ENCODE results near the gene TM4SF1.

TM4SF1 gene

DNA sequence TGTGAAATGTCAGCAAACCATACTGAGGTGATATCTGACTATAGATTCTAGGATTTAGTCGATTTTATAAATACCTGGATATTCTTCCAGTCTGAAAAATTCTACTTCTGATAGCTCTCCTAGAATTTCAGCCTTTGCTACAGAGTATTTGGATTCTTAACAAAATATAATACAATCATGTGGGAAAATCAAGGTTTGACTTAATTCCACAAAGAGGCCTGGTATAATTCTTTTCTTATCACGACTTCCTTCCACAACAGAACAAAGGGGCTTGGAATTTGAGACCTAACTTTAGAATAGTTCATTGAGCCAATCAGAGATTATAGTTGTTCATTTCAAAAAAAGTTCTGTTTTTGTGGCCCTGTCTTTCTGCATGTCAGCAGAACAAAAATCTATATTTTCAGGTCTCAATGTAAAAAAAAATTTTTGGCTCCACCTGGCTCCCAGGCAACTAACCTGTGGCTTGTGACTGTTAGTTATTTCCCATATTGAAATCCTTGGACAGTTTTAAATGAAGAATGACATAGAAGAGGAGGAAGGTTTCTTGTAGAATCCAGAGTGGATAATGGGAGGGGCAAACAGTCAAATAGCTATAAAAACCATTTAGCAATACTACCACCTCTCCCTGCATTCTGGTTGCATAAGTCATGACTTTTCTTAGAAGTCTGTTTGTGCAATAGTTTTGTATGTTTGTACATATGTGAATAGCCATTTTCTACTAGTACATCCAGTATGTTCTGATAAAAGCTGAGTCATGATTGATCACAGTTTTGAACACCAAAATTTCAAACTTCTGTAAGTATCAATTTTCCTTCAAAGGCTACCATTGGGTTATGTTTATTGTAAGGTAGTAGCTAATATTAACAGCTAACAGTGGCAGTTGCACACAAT, 4.0 kb downstream of the TM4SF1 start:
- DNase-seq, result no peak

GRCh38 chr3:149371723-149372114, 5.7 kb downstream of the TM4SF1 start:
- no peak for DNase-seq

DNA sequence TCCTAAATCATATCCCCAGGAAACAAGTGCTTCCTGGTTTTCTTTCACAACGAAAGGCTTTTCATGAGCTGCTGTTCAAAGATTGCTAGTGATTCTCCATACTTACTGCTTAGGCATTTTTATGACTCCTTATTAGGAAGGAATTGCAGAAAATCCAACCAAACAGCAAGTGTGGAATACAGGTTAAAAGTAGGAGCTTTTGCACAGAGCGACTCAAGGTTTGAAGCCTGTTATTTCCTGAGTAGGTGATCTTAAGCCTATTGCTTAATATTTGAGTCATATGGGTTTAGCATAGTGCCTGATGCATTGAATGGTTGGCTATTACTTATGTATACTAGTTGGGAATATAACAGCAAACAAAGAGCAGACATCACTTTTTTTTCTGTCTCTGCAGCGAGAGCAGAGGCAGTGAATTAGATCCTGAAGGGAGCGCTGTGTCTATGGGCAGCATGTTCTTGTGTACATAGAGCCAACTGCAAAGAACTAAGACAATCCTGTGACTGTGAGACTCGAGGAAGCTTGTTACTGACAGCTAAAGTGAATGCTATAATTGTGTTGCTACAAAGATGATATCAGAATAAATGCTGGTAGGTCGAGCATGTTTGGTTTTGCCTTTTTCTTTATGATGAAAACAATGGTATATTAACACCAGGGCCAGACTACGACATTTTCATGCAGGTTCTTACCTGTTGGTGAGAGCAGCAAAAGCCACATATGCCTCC, 6.3 kb downstream of the TM4SF1 start:
- no peak for DNase-seq

DNA sequence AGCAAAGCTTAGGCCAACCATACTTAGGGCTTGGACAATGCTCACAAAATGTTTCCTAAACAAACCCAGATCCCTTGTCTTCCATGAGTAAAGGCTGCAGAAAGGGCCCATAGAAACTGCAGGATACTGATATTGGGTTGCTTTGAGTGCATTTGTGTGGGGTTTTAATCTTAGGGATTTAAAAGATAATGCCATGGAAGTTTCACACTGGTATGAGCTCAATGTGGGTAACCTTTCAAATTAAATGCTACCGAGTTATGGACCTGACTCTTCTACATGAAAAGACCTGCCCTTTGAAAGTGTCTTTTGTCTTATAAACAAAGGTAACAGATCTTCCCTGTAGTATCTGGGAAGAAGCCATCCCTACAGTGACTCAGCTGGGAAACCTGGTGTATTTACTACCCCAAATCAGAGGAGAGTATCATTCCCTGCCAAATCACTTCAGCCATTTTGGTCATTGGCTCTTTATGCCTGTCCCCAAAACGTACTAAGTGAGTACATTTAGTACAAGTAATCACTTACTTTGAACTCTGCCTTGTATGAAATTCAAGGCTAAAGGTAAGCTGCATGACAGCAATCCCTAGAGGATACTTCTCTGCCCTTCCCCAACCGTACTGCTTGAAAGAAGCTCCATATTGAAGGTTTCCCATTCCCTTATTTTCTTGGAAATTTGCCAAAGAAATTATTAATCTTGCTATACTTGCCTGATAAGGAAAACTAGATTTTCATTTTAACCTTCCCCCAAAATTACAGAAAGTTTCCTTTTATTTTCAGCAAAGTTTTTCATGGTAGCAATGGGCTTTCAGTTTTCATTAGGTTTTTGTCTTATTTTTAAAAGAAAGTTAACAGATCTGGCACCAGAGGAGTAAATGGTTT, 7.2 kb downstream of the TM4SF1 start:
- no peak for DNase-seq

- no peak for DNase-seq
Observed at GRCh38 chr3:149368674-149369497, 8.6 kb downstream of the TM4SF1 start.

DNA sequence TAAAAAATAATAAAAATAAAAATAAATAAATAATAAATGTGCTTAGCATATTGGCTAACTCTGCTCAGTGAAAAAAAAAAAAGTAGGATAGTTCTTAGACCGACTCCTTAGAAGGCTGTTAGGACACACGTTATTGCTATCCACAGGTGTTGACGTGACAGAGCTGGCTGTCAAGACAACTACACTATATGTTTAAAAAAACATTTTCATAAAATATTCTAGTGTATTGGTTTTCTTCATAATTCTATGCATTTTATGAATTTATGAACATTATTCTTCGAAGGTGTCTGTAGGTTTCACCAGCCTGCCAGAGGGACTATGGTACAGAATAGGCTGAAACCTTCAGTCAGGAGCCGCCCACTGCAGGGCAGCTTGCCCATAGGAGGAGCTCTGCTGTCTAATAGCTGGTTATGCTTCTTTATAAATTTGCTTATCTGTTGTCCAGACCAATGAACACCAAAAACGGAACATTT, 9.2 kb downstream of the TM4SF1 start:
- no peak for DNase-seq

DNA sequence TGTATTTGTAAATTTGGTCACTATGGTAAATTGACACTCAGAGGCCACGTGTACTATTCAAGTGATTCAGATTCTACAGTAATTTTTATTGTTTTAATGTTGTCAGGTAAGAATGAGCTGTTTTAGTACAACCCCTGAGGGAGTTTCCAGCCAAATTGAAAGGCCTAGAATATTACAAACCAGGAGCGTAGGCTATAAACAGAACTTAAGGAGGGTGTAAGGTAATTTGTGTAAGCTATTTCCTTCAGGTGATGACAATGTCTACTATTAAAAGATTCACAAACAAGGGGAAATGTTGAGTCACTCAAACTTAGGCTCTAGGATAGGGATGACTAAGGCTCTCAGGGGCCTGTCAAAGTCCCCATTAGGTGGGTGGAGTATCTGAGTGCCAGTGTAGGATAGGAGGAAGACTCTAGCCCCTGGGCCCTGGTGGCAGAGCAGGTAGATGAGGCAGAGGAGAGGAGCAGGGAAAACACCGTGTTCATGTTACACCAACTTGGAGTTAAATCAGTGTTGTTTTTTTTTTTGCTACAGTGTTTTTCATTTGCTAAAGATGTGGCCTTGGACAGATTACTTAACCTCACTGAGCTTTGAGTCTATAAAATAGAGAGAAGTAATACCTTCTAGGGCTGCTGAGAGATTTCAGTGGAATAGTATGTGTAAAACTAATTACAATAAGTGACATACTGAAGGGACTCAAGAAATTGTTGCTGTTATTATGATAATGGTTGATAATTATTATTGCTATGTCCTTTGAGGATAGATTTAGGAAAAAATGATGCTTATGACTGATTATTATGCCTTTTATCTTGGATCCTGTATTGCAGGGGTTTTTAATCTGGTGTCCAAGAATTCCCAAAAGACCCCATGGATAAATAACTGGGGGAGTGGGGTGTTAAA, 10.3 kb downstream of the TM4SF1 start:
- no peak for DNase-seq

GRCh38 chr3:149366031-149366430, 11.4 kb downstream of the TM4SF1 start:
- DNase-seq, result no peak

DNA sequence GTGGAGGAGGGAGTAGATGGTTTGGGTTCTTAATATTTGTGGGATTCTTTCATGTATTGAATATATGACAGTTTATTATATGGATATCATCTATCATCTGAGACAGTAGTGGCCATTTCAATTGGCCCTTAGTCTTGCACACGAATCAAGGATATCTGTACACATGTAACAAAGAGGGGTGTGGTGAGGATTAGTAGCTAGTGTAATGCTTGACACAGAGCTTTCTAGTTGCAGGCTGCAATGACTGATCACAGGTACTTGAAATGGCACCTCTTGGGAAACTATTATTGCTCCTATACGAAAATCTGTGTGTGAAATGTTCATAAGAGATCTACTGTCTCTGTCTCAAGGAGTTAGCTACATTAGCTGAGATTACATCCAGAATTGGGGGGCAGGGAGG, 12.8 kb downstream of the TM4SF1 start:
- DNase-seq, result no peak

DNA sequence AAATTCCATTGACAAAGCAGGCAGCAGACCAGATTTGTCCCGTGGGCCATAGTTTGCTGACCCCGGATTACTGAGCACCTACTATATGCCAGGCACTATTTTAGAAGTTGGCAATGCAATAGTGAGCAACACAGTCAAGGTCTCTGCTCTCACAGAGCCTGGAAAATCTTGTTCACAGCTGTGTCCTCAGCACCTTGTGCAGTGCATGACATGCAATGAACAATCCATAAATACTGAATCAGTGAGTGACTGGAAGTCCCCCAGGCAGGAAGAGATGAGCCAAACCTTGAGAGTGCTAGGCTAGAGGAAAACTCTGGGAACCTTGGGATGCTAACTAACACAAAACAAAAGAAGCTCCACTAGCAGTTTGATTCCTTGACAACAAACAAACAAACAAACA, 14.4 kb downstream of the TM4SF1 start:
- no peak for DNase-seq

- no peak for DNase-seq
Observed at GRCh38 chr3:149362366-149362765, 15.1 kb downstream of the TM4SF1 start.

- DNase-seq, result no peak
Observed at GRCh38 chr3:149356630-149357029, 20.8 kb downstream of the TM4SF1 start.

- no peak for DNase-seq
Observed at GRCh38 chr3:149356044-149356592, 21.3 kb downstream of the TM4SF1 start.

DNA sequence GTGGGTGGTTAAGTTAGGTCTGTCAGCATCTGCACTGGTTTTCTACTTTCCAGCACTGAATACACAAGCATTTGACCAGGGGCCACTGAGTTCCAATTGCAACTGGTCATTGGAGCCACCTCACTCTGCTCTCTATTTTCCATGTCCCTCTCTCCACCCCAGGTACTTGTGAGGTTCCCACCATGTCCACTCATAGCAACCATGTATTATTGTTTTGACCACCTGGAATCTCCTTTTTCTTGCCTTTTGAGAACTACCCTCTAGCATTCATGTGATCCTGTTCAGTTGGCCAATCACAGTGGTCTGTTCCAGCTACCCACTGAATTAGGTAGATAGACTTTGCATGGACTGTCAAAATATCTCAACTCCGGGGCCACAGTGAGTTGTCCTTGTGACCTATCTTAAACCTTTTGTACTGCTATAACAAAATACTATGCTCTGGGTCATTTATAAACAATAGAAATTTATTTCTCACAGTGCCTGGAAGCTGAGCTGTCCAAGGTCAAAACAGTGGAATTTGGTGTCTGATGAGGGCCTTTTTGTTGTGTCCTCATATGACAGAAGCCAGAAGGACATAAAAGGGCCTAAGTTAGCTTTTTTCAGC, 23.8 kb downstream of the TM4SF1 start:
- DNase-seq, result no peak

- peak; percentile 19 for DNase-seq
Observed at GRCh38 chr3:149352556-149352955, 24.9 kb downstream of the TM4SF1 start.

GRCh38 chr3:149343951-149344350, 33.5 kb downstream of the TM4SF1 start:
- DNase-seq, result no peak

- DNase-seq, result no peak
Observed at GRCh38 chr3:149342413-149343380, 34.8 kb downstream of the TM4SF1 start.

DNA sequence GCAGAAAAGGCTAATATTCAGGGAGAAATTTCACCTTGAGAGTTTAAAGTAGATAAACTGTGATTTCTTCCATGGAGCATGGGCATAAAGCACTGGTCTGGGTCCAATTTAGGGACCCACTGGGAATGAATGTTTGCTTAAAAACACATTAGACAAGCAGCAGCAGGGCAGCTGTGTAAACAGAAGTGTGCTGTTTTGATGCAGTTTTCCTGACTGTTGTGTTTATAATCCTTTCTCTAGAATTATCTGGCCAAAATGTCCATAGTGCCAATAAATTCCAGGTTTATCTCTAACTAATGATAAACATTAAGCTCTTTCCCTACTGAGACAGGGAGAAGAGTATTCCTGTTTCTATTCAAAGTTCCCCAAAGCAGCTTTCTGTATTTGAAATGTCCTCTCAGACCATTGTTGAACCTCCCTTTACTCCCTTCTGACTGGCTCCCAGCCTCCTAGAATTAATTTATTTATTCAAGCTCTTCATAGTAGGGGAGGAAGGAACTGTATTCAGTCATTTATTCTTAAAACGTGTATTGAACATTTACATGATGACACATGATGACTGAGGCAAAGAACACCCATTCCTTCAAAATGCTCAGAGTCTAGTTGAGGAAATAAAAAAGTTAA, 37.0 kb downstream of the TM4SF1 start:
- DNase-seq, result no peak

GRCh38 chr3:149339931-149340309, 37.5 kb downstream of the TM4SF1 start:
- DNase-seq, result no peak
